Measurements from ENCODE around the gene SERGEF. TPM values are rescaled to one million over a fixed set of nuclear protein-coding genes. Genes with fewer than 3 reads are reported as not detected.

Gene SERGEF
- total RNA-seq, 2 donors from 2014 or later, result 26.7 to 42.1 TPM

GRCh38 chr11:17810746-17811145, 202.1 kb downstream of the SERGEF start:
- no peak for TF ChIP-seq CTCF (conservative IDR thresholded peaks at IDR 0.05)
- Histone ChIP-seq H3K36me3 (ENCODE audit: control insufficient read depth, insufficient read depth, low read length) (no peaks in the 10 kb centered on the region), H3K9me3 (ENCODE audit: control insufficient read depth, low read length) (no peaks in the 10 kb centered on the region), H3K27ac (ENCODE audit: low read depth, low read length) (no peak overlapping the region), H3K4me1 (ENCODE audit: control insufficient read depth, insufficient read depth, low read length) (no peaks in the 10 kb centered on the region), H3K4me3 (ENCODE audit: low read length) (no peak overlapping the region), H3K9ac (ENCODE audit: extremely low read depth, low read length, poor library complexity, severe bottlenecking) (no peak overlapping the region), H3K27me3 (ENCODE audit: control insufficient read depth, insufficient read depth, low read length, poor library complexity, severe bottlenecking) (no peaks in the 10 kb centered on the region)
- H3K4me1 Mint-ChIP-seq, result no peaks in the 10 kb centered on the region
- H3K4me3 Mint-ChIP-seq, result no peak overlapping the region
- no peaks in the 10 kb centered on the region for H3K9me3 Mint-ChIP-seq
- DNase-seq, result no peak
- H3K27me3 Mint-ChIP-seq (ENCODE audit: insufficient read depth), result no peaks in the 10 kb centered on the region
- 91 to 94% methylated on average over 3 of the region's 3 CpGs for WGBS, 2 experiments (ENCODE audit: insufficient coverage in 1 of 2, insufficient read length in 1 of 2)
- H3K36me3 Mint-ChIP-seq (ENCODE audit: low read depth), result no peaks in the 10 kb centered on the region
- H3K27ac Mint-ChIP-seq, result no peak overlapping the region

GRCh38 chr11:17810041-17810440, 202.8 kb downstream of the SERGEF start:
- Histone ChIP-seq H3K27me3 (ENCODE audit: control insufficient read depth, insufficient read depth, low read length, poor library complexity, severe bottlenecking) (no peaks in the 10 kb centered on the region), H3K36me3 (ENCODE audit: control insufficient read depth, insufficient read depth, low read length) (no peaks in the 10 kb centered on the region), H3K27ac (ENCODE audit: low read depth, low read length) (no peak overlapping the region), H3K9me3 (ENCODE audit: control insufficient read depth, low read length) (no peaks in the 10 kb centered on the region), H3K4me3 (ENCODE audit: low read length) (no peak overlapping the region), H3K4me1 (ENCODE audit: control insufficient read depth, insufficient read depth, low read length) (no peaks in the 10 kb centered on the region), H3K9ac (ENCODE audit: extremely low read depth, low read length, poor library complexity, severe bottlenecking) (no peak overlapping the region)
- no peaks in the 10 kb centered on the region for H3K27me3 Mint-ChIP-seq (ENCODE audit: insufficient read depth)
- DNase-seq, result no peak
- no peaks in the 10 kb centered on the region for H3K9me3 Mint-ChIP-seq
- TF ChIP-seq CTCF (conservative IDR thresholded peaks at IDR 0.05), result no peak
- H3K4me1 Mint-ChIP-seq, result no peaks in the 10 kb centered on the region
- no peak overlapping the region for H3K4me3 Mint-ChIP-seq
- H3K27ac Mint-ChIP-seq, result no peak overlapping the region
- no peaks in the 10 kb centered on the region for H3K36me3 Mint-ChIP-seq (ENCODE audit: low read depth)
- 94 to 100% methylated on average over 1 of the region's 1 CpG for WGBS, 2 experiments (ENCODE audit: insufficient coverage in 1 of 2, insufficient read length in 1 of 2)

GRCh38 chr11:17807034-17807433, 205.8 kb downstream of the SERGEF start:
- Histone ChIP-seq H3K9me3 (ENCODE audit: control insufficient read depth, low read length) (no peaks in the 10 kb centered on the region), H3K4me1 (ENCODE audit: control insufficient read depth, insufficient read depth, low read length) (no peaks in the 10 kb centered on the region), H3K27me3 (ENCODE audit: control insufficient read depth, insufficient read depth, low read length, poor library complexity, severe bottlenecking) (no peaks in the 10 kb centered on the region), H3K4me3 (ENCODE audit: low read length) (no peak overlapping the region), H3K27ac (ENCODE audit: low read depth, low read length) (peak overlapping the region; percentile 52), H3K36me3 (ENCODE audit: control insufficient read depth, insufficient read depth, low read length) (no peaks in the 10 kb centered on the region), H3K9ac (ENCODE audit: extremely low read depth, low read length, poor library complexity, severe bottlenecking) (no peak overlapping the region)
- Mint-ChIP-seq H3K4me1 (no peaks in the 10 kb centered on the region), H3K9me3 (no peaks in the 10 kb centered on the region), H3K4me3 (no peak overlapping the region), H3K36me3 (ENCODE audit: low read depth) (no peaks in the 10 kb centered on the region), H3K27me3 (ENCODE audit: insufficient read depth) (no peaks in the 10 kb centered on the region), H3K27ac (no peak overlapping the region)
- DNase-seq, result no peak
- TF ChIP-seq CTCF (conservative IDR thresholded peaks at IDR 0.05), result no peak
- 43 to 89% methylated on average over 3 to 4 of the region's 4 CpGs for WGBS, 2 experiments (ENCODE audit: insufficient coverage in 1 of 2, insufficient read length in 1 of 2)
